DOHH2 (cell line): ENCODE measurements around the gene PRKCZ.
"Not testable (repeated sequence)": the region's sequence is repeated elsewhere in the genome, so short reads cannot be mapped to it uniquely, and the experiment has no call there.

Experiments used
- H3F3A ChIP-seq: fragments of 200-600 bp; sonication (generic), shearing (Covaris generic); 2 replicates; pipeline ENCODE4 v1.6.0; 2016; ENCODE audit warnings: antibody characterized with exemption, mild to moderate bottlenecking; ENCODE audit not compliant: control insufficient read depth, insufficient read depth
- H3K27ac ChIP-seq: fragments of 200-600 bp; sonication (generic); 2 replicates; pipeline ENCODE4 v1.5.1; 2014; ENCODE audit warnings: low read depth, mild to moderate bottlenecking, low read length, moderate library complexity
- H3K27me3 ChIP-seq: fragments of 200-600 bp; sonication (generic); 2 replicates; pipeline ENCODE4 v1.6.1; 2014; ENCODE audit warnings: mild to moderate bottlenecking, low read length, mixed read lengths; ENCODE audit not compliant: control insufficient read depth
- H3K36me3 ChIP-seq: fragments of 200-600 bp; sonication (generic); 2 replicates; pipeline ENCODE4 v1.6.1; 2014; ENCODE audit warnings: mild to moderate bottlenecking, low read length, moderate library complexity, mixed read lengths; ENCODE audit not compliant: control insufficient read depth
- H3K4me1 ChIP-seq: fragments of 200-600 bp; sonication (generic); 2 replicates; pipeline ENCODE4 v1.6.1; 2014; ENCODE audit warnings: mild to moderate bottlenecking, low read length, mixed read lengths; ENCODE audit not compliant: control insufficient read depth
- H3K4me2 ChIP-seq: fragments of 200-600 bp; sonication (generic); 2 replicates; pipeline ENCODE4 v1.6.0; 2014; ENCODE audit warnings: mild to moderate bottlenecking, low read length, moderate library complexity
- H3K4me3 ChIP-seq: fragments of 200-600 bp; sonication (generic); 2 replicates; pipeline ENCODE4 v1.5.1; 2014; ENCODE audit warnings: mild to moderate bottlenecking, low read length, mixed read lengths
- H3K79me2 ChIP-seq: fragments of 200-600 bp; sonication (generic); 2 replicates; pipeline ENCODE4 v1.6.1; 2014; ENCODE audit warnings: mild to moderate bottlenecking, low read length, mixed read lengths; ENCODE audit not compliant: control insufficient read depth
- H3K9me2 ChIP-seq: fragments of 200-600 bp; sonication (generic); replicated peaks from 2 replicates; pipeline ENCODE4 v1.6.1; 2014; ENCODE audit warnings: mild to moderate bottlenecking, low read length, mixed read lengths; ENCODE audit not compliant: control insufficient read depth
- H3K9me3 ChIP-seq: fragments of 200-600 bp; sonication (generic); 2 replicates; pipeline ENCODE4 v1.6.1; 2014; ENCODE audit warnings: antibody characterized with exemption, low read length, mixed read lengths; ENCODE audit not compliant: control insufficient read depth, insufficient read depth
- H4K20me1 ChIP-seq: fragments of 200-600 bp; sonication (generic); 2 replicates; pipeline ENCODE4 v1.6.0; 2014; ENCODE audit warnings: low read depth, mild to moderate bottlenecking, antibody characterized with exemption, low read length, moderate library complexity; ENCODE audit not compliant: control insufficient read depth, insufficient read depth
- EZH2phosphoT487 ChIP-seq: fragments of 200-600 bp; sonication (generic); IDR thresholded peaks from 2 replicates; pipeline ENCODE4 v1.6.1; 2017; ENCODE audit warnings: borderline replicate concordance, mild to moderate bottlenecking, antibody characterized with exemption, low read length, moderate library complexity, mixed read lengths
- TF ChIP-seq, protein P1 (sequence below): fragments of 200-600 bp; sonication (generic); IDR thresholded peaks from one replicate; pipeline ENCODE4 v1.5.1; 2014; ENCODE audit warnings: antibody characterized with exemption, mild to moderate bottlenecking, low read depth, low read length; ENCODE audit not compliant: poor library complexity, severe bottlenecking

The PRKCZ gene

DNA sequence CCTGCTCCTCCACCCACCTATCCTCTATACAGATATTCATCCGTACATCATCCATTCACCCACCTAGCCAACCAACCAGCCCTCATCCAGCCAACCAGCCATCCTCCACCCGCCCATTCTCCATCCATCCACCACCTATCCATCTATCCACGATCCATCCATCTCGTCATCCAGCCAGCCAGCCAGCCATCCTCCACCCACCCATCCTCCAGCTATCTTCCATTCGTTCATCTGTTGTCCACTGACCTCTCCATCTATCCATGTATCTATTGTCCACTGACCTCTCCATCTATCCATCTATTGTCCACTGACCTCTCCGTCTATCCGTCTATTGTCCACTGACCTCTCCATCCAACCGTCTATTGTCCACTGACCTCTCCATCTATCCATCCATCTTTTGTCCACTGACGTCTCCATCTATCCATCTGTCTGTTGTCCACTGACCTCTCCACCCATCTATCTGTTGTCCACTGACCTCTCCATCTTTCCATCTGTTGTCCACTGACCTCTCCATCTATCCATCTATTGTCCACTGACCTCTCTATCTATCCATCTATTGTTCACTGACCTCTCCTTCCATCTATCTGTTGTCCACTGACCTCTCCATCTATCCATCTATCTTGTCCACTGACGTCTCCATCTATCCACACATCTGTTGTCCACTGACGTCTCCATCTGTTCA, 96.8 kb downstream of the PRKCZ start:
- H3F3A ChIP-seq: no peaks in the 10 kb centered on the region
- no peaks in the 10 kb centered on the region for H3K9me3 ChIP-seq
- no peaks in the 10 kb centered on the region for H3K36me3 ChIP-seq
- no peaks in the 10 kb centered on the region for H3K79me2 ChIP-seq
- H3K4me1 ChIP-seq: no peaks in the 10 kb centered on the region
- no peak overlapping the region for H3K27ac ChIP-seq
- H4K20me1 ChIP-seq: no peaks in the 10 kb centered on the region
- H3K4me2 ChIP-seq: no peak overlapping the region
- TF ChIP-seq EZH2phosphoT487: no peak
- TF ChIP-seq, protein P1, sequence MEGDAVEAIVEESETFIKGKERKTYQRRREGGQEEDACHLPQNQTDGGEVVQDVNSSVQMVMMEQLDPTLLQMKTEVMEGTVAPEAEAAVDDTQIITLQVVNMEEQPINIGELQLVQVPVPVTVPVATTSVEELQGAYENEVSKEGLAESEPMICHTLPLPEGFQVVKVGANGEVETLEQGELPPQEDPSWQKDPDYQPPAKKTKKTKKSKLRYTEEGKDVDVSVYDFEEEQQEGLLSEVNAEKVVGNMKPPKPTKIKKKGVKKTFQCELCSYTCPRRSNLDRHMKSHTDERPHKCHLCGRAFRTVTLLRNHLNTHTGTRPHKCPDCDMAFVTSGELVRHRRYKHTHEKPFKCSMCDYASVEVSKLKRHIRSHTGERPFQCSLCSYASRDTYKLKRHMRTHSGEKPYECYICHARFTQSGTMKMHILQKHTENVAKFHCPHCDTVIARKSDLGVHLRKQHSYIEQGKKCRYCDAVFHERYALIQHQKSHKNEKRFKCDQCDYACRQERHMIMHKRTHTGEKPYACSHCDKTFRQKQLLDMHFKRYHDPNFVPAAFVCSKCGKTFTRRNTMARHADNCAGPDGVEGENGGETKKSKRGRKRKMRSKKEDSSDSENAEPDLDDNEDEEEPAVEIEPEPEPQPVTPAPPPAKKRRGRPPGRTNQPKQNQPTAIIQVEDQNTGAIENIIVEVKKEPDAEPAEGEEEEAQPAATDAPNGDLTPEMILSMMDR: no peak
- no peak overlapping the region for H3K4me3 ChIP-seq
- H3K27me3 ChIP-seq: no peaks in the 10 kb centered on the region
- no peaks in the 10 kb centered on the region for H3K9me2 ChIP-seq

DNA sequence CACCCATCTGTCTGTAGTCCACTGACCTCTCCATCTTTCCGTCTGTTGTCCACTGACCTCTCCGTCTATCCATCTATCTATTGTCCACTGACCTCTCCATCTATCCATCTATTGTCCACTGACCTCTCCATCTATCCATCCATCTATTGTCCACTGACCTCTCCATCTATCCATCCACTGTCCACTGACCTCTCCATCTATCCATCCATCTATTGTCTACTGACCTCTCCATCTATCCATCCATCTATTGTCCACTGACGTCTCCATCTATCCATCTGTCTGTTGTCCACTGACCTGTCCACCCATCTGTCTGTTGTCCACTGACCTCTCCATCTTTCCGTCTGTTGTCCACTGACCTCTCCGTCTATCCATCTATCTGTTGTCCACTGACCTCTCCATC, 97.7 kb downstream of the PRKCZ start:
- not testable (repeated sequence) for H3F3A ChIP-seq, H3K79me2 ChIP-seq, H3K4me1 ChIP-seq, H3K27ac ChIP-seq, H3K9me3 ChIP-seq, H3K4me2 ChIP-seq, H3K9me2 ChIP-seq, H4K20me1 ChIP-seq, H3K27me3 ChIP-seq, H3K36me3 ChIP-seq, H3K4me3 ChIP-seq

DNA sequence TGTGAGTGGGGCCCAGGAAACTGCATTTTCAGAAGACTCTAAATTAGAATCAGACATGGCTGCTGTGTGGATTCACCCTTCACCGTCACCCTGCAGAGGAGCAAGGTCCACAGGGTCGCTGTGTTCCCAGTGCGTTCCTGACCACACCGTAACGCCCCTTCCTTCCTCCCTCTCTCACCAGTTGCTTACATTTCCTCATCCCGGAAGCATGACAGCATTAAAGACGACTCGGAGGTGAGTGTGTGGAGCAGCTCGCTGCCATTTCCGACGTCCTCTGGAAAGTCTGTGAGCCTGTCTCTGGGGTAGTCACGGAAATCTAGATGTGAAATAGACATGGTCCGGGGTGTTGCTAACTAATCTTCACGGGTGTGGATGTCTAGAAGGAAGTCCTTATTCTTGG, 98.5 kb downstream of the PRKCZ start:
- H3K79me2 ChIP-seq: no peaks in the 10 kb centered on the region
- H3K9me3 ChIP-seq: no peaks in the 10 kb centered on the region
- H3F3A ChIP-seq: no peaks in the 10 kb centered on the region
- H3K9me2 ChIP-seq: no peaks in the 10 kb centered on the region
- no peaks in the 10 kb centered on the region for H4K20me1 ChIP-seq
- TF ChIP-seq, protein P1: no peak
- TF ChIP-seq EZH2phosphoT487: no peak
- no peaks in the 10 kb centered on the region for H3K36me3 ChIP-seq
- no peak overlapping the region for H3K4me2 ChIP-seq
- H3K4me1 ChIP-seq: no peaks in the 10 kb centered on the region
- H3K27me3 ChIP-seq: no peaks in the 10 kb centered on the region
- no peak overlapping the region for H3K4me3 ChIP-seq
- H3K27ac ChIP-seq: no peak overlapping the region

DNA sequence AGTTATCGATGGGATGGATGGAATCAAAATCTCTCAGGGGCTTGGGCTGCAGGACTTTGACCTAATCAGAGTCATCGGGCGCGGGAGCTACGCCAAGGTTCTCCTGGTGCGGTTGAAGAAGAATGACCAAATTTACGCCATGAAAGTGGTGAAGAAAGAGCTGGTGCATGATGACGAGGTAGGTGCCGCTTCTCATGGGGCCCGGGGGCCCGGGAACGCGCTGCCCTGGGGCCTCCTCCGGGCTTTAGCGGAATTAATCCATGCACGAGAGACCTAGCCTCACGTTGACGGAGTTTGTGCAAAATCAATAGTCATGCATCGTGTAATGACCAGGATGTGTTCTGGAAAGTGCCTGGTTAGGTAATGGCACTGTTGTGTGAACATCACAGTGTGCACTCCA, 100.6 kb downstream of the PRKCZ start:
- Histone ChIP-seq H3K4me1 (no peaks in the 10 kb centered on the region), H3K27ac (no peak overlapping the region), H3K4me3 (no peak overlapping the region), H3K4me2 (no peak overlapping the region), H3K79me2 (no peaks in the 10 kb centered on the region), H3K36me3 (no peaks in the 10 kb centered on the region), H3K9me3 (no peaks in the 10 kb centered on the region), H3K9me2 (no peaks in the 10 kb centered on the region), H3K27me3 (no peaks in the 10 kb centered on the region), H4K20me1 (no peaks in the 10 kb centered on the region), H3F3A (no peaks in the 10 kb centered on the region)
- TF ChIP-seq, protein P1: no peak
- TF ChIP-seq EZH2phosphoT487: no peak
